GDM1 (cell line): ENCODE results near the gene TSPAN18.

Source experiments
- DNase-seq: peaks from one replicate; lab custom pipeline; 2025; lab: John Stamatoyannopoulos, UW

The TSPAN18 gene

DNA sequence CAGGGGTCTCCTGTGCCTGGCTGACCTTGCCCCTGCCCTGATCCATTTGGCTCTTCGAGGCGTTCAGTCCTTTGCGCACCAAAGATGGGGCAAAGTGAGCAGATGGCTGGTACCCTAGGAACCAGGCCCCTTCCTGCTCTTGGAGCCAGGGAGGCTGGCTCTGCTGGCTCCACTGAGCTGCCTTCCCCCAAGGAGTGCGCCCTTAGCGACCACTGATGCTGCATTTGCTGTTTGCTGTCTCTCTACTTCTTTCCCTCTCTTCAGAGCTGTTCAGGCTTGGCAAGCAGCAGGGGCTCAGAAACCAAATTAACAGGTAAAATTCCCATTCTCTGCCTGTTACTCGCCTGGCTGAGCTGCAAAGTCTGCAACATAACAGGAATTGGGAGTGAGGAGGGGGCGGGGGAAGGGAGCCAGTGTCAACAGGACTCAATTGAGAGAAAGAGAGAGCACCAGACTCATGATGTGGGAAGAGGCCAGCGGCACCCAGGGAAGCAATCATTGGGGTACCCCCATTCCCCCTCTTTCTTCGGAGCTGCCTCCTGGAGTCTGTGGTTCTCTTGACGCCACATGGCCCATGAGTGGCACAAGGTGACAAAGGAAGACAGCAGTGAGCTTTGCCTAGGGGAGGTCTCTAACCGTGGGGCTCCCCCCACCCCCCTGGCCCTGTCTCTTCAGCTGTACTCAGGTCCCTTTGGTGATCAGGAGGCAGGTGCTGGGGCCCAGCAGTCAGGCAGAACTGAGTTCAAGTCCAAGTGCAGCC lies 121.6 kb downstream of the TSPAN18 start:
- DNase-seq = no peak

GRCh38 chr11:44848963-44849350 lies 122.2 kb downstream of the TSPAN18 start:
- DNase-seq = no peak

GRCh38 chr11:44849424-44849823 lies 122.7 kb downstream of the TSPAN18 start:
- no peak for DNase-seq

GRCh38 chr11:44849922-44850321 lies 123.2 kb downstream of the TSPAN18 start:
- no peak for DNase-seq

- no peak for DNase-seq
These were observed 124.7 kb downstream of the TSPAN18 start for GRCh38 chr11:44851496-44851895.

DNA sequence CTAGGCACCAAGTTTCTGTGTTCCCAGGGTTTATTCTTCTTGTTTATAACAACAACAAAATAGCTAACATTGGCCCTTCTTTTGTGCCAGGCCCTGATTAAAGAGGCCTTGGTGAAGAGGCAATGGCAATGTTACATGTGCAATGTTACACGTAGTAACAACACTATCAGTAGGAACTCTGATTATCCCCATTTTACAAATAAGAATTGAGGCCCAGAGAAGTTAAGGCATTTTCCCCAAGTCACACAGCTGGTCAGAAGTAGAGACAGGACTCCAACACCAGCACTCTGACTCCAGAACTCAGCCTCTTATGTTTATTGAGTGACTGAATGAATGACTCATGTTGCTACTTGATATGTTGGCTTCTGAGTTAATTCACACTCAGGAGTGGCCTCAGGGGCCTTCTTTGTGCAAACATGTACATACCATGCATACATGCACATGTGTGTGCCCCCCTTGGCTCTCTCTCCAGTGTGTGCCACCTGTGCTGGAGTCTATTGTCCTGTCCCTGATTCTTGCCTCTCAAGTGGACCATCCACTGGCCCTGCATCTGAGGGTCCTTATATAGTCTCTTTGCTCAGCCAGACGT lies 125.5 kb downstream of the TSPAN18 start:
- no peak for DNase-seq

DNA sequence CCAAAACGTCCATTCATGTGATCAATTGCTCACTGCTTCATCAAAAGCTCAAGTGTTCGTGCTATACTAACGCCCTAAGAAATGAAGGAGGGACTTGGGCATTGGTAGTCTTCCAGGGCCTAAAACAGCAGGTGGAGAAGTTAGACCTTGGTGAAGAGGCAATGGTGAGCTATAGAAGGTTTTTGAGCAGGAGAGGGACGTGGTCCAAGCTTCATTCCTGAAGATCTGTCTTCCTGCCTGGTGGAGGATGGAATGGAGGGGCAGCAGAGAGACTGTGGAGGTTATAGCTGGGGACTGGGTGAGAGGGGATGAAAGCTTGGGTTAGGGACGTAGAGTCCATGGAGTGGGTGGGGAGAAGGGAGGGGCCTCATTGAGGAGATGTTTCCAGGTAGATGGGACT lies 126.2 kb downstream of the TSPAN18 start:
- DNase-seq = no peak

DNA sequence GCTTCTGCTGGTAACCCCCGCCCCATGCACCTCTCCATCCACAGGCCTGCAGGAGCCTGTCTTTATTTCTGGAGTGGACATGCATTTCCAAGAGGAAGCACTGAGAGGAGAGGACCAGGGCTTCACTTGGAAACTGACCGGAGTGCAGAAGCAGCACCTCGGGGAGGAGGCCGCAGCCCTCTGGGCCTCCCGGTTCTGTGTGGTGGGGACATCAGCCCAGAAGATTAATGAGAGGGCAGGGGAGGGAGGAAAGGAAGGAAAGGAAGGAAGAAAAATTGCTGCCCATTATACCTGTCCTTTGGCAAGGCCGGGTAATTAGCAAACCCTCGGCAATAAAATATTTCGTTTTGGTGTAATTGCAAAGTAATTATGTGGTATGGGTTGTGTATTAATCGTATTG lies 126.9 kb downstream of the TSPAN18 start:
- DNase-seq = no peak

DNA sequence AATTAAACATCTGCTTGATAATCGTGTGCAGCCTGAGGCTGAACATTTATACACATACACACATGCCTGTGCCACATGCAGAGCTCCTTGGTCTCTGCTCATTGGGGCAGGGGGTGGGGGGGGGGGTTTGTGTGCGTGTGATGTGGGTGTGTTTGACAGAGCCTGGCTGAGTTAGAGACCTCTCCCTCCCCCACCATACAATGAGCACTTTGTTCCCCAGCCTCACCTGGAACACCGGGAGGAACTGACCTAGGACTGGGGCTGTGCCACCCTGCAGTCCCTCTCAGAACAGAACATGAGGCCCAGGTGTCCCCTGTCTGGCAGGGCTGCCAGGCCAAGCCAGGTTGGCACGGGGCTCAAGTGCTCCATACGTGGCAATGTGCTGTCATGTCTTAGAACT lies 127.3 kb downstream of the TSPAN18 start:
- DNase-seq = no peak

- DNase-seq = no peak
These were observed 128.2 kb downstream of the TSPAN18 start for GRCh38 chr11:44854741-44855492.

GRCh38 chr11:44855493-44855849 lies 128.7 kb downstream of the TSPAN18 start:
- no peak for DNase-seq

DNA sequence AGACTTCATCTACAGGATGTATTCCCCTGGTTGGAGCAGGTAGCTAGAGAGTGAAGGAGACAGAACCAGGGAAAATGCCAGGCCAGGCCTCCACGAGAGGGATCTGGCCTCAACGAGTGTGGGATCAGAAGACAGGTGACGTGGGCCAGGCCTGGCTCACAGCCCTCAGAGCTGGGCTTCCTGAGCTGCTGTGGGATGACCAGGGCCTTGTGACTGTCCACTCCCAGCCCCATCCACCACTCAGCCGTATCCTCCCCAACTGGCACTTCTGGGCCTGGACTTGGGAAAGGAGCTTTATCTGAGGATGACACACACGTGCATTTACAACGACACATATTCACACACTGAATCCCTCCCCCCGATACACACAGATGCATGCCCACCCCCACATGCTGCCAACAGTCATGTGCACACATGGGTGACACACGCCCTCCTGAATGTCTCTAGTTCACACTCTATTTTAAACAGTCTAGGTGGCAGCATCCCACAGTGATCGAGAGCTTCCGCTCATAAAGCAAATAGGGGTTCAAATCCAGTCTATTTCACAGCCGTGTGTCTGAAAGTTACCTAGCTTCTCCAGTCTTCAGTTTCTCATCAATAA lies 130.8 kb downstream of the TSPAN18 start:
- no peak for DNase-seq

GRCh38 chr11:44858796-44859527 lies 132.2 kb downstream of the TSPAN18 start:
- no peak for DNase-seq

GRCh38 chr11:44859528-44859925 lies 132.8 kb downstream of the TSPAN18 start:
- DNase-seq = no peak

DNA sequence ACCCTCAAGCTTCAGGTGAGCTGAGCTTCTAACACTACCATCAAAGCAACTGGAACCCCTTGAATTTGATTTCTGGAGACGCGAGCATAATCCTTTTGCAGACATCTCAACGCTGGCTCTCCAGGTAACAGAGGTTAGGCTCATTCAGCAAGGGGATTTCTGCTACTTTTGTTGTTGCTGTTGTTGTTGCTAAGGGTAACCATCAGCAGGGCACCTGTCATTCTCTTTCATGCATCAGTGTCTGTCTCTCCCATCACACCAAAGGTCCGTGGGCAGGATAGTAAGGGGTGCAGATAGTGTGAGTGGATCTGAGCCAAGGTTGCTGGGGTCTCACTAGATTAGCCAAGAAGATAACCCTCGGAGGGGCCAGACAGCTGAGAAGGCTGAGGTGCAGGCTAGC lies 133.6 kb downstream of the TSPAN18 start:
- DNase-seq = no peak

GRCh38 chr11:44861849-44862557 lies 135.2 kb downstream of the TSPAN18 start:
- DNase-seq = peak; percentile 91

- DNase-seq = no peak
These were observed 135.9 kb downstream of the TSPAN18 start for GRCh38 chr11:44862558-44863101.

DNA sequence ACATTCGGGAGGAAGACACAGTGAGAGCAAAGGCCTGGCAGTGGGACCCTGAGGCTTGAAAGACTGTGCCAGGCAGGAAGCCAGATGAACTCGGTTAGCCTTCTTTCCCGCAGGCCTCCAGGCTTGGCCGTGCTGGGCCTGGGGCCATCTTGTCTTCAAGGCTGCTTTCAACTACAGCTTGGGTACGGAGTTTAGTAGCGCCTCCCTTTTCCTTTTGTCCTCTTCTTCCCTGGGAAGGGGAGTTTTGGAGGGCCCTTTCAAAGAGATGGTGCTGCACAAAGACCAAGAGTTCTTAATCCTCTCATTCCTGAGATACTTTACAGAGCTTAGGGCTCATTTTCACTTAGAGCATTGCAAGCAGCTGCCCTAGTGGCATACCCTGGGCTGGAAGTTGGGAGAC lies 136.5 kb downstream of the TSPAN18 start:
- no peak for DNase-seq

GRCh38 chr11:44865866-44866272 lies 139.1 kb downstream of the TSPAN18 start:
- no peak for DNase-seq

GRCh38 chr11:44866286-44866685 lies 139.5 kb downstream of the TSPAN18 start:
- DNase-seq = no peak

GRCh38 chr11:44868021-44868420 lies 141.3 kb downstream of the TSPAN18 start:
- no peak for DNase-seq
